ENCODE data around the gene SMAD3.
"Not testable (repeated sequence)": the region's sequence is repeated elsewhere in the genome, so short reads cannot be mapped to it uniquely, and the experiment has no call there.

The SMAD3 gene

DNA sequence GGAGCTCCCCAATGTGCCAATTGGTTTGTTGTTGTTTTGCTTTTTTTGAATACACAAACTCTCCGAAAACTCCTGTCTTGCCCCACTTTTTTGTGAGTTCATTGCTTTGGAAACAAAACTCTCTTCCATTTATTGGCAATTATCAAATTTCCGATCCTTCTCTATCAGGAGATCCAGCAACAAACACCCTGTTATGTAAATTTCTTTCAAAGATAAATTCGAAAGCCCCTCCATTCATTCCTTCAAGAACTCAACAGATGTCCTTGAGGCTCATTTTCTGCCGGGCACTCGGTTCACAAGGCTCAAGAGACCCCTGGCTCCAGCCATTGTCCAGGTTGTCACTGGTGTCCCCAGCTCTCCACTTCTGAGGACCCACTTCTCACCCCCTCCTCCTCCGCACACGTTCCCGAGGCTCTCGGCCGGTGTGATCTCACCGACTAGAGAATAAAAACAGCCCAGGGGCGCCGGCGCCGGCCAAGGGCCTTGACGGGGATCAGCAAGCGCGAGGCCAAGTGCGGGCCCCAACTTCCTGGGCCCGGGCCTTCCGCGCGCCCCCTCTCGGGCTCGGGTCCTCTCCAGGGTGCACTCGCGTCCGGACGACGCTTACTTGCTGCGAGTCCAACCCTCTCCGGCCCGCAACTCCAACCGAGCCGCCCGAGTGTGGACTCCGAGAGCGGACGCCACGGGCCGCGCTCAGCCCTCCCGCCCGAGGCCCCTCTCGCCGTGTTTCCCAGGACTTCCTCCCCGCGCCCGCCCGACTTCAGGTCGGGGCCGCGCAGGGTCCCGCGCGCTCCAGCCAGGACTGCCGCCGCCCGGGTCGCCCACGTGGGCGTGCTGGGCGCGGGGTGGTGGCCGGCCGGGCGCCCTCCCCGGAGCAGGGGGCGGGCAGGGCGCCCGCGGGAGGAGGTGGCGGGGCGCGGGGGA is 533 bp upstream of the SMAD3 start:
- no peak for DNase-seq

DNA sequence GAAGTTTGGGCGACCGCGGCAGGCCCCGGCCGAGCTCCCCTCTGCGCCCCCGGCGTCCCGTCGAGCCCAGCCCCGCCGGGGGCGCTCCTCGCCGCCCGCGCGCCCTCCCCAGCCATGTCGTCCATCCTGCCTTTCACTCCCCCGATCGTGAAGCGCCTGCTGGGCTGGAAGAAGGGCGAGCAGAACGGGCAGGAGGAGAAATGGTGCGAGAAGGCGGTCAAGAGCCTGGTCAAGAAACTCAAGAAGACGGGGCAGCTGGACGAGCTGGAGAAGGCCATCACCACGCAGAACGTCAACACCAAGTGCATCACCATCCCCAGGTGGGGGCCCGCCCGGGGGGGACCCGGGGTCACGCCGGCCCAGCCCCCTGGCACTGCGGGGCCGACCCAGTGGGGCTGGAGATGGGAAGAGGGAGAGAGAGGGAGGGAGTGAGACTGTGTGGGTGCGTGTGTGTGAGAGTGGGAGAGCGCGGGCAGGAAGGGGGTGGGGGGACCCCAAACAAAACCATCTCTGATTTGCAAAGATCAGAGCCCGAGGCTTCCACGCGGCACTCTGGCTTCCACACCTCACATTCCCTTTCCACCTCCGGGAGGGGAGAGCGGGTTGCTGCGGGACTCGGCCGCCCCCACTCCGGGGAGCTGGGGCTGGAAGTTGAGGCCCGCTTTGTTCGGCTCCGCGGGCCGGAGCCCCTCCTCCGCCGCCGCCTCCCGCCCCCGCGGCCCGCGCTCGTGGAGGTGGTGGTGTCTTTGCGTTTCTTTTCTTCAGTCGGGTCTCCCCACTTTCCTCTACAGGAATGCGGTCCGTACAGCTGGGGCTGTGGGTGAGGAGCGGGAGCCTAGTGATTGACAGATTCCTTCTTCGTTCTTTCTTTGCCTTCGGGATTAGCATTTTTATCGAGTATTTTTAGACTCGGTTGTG is 898 bp downstream of the SMAD3 start:
- no peak for DNase-seq

DNA sequence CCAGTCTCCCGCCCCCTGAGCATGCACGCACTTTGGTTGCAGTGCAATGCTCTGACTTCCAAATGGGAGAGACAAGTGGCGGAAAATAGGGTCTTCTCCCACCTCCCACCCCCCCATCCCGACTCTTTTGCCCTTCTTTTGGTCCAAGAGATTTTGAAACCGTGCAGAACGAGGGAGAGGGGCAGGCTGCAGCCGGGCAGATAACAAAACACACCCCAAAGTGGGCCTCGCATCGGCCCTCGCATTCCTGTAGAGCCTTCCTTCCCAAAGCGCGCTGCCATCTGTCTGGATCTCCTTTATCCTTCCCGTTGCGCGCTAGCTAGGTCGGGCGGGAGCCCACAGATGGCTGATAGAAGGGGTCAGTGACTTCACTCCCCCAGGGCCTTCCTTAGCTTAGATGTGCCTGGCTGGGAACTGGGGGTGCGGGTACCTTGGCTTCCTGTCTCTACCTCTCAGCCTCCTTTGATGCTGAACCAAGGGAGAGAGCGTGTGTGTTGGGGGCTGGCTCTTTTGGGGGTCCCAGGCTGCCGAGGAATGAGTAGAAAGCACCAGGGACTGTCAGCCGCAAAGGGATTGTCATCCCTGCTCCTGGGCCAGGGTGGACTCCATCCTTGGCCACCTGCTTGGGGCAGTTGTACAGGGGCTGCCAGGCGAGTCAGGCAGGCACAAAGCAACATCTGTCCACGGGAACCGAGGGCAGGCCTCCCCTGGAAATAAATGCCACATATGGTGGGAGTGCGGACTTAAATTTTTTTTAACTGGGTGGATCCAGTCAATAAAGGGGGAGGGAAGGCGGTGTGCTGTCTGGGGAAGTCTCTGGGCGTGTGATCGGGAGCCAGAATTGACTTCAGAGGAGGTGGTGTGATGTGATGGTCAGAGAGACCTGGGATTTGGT is 1.8 kb downstream of the SMAD3 start:
- no peak for DNase-seq

DNA sequence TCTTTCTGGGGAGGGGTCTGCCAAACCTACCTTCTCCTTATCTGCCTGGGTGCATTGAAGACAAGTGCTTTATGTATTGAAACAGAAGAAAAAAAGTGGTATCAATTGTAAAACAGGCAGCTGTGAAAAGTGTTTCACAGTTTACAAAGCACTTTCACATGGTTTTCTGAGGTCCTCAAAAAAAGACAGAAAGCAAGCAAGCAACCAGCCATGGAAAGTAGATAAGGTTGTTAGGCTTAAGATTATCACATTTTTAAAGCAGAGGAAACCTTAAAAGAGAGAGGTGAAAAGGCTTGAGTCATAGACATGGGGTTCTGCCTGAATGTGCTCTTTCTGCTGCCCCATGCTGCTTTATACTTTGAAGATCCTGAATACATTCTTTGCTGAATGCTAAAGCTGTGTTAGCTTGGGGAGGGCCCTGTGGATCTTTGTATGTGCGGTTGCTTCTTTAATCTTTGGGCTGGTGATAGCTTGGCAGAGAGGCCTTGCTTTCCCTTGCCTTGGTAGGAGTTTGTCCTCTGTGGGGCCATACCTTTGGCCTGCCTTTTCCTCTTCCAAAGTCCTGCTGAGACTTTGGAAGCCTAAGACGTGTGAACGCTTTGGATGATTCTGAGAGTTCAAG is 2.6 kb downstream of the SMAD3 start:
- no peak for DNase-seq

DNA sequence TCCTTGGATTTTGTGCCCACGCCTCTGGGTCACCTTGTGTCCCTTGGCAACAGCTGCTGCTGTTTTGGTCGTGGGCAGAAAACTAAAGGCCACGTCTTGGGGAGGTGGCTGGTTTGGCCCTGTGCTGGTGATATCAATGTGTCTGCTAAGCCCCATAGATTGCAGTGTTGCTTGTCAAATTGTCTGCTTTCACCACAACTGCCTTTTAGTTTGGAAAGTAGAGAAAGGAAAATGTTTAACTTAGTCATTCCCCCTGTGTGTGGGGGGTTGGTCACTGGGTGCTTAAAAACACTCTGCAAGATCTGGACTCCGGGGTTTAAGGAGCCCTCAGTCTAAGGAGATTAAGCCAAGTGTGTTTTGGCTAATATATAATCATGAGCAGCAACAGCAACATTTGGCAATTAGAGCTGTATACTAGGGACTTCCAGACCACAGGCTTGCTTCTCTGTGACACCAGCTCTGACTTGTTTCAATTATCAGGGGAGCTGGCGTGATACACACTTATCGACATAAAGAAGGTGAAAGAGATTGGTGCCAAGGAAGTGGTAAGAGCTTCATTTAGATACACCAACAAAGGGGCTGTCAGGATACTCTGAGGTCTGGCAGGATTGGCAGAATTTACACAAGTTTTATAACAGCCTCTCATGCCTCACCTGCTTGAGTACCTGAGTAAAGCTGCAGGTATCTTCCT is 3.5 kb downstream of the SMAD3 start:
- no peak for DNase-seq

DNA sequence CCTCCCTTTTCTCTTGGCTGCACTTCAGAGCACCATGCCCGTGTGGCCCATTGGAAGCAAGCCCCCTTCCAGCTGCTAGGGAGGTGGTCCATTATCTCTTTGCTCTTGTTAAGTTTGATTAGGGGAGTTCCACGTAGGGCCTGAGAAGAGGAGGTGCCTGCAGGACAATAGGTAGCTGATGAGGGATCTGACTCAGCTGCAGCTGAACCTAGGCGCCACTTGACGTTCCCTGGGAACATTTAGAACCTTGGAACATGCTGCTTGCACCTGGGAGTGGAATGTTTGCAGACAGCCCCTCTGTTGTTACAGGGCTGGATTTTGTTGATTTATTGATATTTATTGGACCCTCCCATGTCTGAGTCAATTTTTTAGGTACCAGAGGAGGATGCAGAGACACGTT is 4.7 kb downstream of the SMAD3 start:
- DNase-seq: no peak

DNA sequence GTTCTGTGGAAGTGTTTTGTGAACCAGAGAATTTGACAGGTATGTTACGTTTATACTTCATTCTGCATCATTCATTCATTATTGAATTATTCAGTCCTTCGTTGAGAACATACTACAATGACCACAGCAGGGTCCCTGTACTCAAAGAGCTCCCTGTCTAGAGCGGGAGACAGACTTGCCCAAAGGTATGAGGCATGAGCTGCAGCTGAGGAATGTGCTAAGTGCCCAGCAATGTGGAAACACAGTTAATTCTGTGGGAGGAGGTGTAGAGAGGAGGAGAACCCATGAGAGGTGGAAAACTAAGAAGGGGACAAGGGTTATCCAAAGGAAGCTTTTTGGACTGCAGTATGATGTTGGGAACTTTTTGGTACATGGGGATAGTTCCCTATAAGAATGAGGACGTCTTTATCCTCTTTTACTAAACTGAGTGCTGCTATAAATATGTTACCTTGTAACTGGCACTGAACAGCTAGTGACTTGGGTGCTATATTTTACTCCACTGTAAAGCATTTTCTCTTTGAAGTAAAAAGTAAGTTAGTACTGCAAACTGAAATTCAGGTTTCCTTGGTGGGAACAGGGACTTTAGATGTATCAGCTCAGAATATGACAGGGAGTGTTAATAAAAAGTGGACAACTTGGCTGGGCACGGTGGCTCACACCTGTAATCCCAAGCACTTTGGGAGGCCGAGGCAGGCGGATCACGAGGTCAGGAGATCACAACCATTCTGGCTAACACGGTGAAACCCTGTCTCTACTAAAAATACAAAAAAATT is 5.7 kb downstream of the SMAD3 start:
- no peak for DNase-seq

DNA sequence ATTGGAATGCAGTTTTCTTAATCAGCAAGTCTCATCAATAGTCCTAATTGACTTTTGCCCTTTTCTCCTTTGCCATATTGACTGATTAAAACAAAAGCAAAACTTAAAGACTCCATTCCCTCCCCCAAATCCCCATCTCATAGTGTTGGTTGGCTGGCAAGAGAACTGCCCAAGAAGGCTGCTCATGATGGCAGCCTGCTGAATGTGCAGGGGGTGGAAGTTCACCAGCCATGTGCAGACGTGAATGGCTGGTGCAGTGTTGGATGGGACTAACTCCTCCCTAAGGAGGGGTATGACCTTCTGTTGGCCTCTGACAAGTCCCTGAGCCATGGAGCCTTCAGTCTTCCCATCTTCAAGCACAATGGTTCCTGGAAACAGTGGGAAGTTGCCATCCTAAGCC is 7.0 kb downstream of the SMAD3 start:
- no peak for DNase-seq

DNA sequence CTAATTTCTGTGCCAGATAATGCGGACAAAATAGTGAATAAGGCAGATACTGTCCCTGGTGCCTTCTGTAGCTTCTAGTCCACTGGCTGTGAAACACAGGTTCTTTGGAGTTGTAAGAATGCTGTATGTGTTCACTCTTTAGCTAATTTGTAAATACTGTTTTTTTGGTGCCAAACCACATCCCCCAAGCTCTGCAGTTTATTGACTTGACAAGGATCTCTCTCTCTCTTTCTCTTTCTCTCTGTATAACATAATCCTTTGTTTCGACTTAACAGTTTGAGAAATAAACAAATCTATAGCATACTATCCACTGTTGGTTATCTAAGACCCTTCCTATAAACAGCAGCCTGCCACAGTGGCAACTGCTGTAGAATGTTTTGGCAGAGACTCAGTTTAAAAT is 7.6 kb downstream of the SMAD3 start:
- no peak for DNase-seq

DNA sequence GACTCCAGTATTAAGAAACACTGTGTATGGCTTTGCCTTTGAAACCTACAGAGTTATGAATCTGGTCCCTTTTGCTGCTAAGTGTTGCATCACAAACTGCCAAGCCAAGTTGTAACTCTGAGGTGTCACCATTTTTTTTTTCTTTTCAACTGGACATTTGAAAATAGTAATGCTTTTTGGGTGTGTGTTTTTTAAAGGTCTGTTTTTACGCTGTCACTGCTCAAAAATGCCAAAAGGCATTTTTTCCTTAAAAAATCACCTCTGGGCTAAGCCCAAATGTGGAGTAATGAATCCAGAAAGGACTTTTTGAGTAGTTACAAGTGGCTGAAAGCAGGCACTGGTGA is 9.5 kb downstream of the SMAD3 start:
- no peak for DNase-seq

DNA sequence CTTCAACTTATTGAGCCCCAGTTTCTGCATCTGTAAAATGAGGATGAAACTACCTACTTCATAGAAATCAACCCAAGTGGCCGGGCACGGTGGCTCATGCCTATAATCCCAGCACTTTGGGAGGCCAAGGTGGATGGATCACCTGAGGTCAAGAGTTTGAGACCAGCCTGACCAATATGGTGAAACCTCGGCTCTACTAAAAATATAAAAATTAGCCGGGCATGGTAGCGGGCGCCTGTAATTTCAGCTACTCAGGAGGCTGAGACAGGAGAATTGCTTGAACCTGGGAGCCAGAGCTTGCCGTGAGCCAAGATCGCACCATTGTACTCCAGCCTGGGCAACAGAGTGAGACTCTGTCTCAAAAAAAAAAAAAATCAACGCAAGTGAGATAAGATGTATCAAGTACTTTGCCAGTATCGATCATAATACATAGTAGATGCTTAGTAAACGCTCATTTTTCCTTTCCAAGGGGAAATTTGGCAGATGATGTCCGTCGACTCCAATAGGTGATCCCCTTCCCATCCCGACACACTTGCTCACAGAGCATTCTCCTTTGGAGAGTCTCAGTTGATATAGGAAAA is 10.2 kb downstream of the SMAD3 start:
- not testable (repeated sequence) for DNase-seq

DNA sequence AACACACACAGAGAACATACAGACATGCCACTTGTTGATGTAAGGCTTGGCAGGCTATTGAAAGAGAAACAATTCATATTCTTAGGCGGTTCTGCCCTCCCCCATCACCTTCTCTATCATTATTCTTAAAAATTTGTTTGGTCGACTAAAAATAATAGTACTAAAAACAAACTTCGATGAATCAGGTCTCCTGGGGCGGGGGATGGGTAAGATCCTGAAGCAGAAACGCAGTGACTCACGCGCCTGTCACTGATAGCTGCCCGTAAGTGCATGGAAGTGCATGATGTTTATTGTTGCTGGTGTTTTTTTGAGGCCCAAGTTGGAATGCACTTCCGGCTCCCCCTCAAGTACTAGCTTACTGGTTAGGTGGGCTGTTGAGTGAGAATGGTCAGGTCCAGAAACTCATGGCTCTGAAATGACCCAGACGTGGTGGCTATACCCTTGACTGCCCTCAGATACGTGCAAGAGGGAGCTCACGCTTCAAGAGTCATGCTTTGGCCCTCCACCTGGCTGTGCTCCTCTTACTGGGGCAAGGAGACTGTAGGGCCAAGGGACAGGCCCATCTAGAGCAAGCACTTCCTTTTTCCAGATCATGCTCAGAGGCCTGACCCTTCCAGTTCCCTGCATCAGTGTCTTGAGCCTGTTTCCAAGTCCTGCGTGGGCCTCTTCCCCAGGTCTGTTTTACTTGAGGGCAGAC is 10.9 kb downstream of the SMAD3 start:
- DNase-seq: no peak

DNA sequence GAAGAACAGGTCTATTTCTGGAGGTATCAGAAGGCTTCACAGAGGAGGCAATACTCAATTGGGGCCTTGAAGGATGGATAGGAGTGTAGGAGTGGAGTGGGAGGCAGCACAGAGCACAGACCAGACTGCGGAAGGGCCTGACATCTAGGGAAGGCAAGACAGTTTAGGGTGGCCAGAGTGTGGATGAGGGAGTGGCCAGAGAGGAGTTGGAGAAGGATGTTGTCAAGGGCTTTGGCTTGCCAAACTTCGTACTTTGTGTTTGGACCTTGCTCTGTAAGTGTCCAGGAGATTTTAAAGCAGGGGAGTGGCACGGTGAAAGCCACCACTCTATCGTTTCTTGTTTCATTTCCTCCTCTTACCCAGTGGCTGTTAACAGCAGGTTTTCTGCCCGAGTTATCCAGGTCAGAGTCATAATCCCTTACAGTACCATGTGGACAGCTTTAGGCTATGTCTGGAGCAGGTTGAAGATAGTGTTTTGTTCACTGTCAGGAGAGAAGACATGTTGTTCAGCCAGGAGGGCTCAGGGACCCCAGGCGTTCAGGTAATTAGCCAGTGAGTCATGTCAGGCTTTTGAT is 12.3 kb downstream of the SMAD3 start:
- DNase-seq: no peak

DNA sequence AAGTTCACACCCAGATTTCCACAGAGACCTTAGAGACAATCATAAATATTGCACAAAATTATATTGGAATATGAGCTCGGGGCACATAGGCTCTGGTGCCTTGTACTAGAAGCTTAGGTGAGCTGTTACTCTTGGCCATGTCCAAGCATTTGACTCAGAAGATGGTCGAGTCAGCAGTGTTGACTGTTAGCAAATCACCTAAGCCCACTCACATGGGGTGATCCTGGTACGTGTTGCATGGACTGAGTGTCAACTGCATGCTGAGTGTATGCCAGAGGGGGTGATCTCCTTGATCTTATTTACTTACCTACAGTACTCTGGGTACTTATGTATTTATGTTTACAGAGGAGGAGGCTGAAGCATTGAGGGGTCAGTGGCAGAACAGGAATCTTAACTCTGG is 14.0 kb downstream of the SMAD3 start:
- no peak for DNase-seq

DNA sequence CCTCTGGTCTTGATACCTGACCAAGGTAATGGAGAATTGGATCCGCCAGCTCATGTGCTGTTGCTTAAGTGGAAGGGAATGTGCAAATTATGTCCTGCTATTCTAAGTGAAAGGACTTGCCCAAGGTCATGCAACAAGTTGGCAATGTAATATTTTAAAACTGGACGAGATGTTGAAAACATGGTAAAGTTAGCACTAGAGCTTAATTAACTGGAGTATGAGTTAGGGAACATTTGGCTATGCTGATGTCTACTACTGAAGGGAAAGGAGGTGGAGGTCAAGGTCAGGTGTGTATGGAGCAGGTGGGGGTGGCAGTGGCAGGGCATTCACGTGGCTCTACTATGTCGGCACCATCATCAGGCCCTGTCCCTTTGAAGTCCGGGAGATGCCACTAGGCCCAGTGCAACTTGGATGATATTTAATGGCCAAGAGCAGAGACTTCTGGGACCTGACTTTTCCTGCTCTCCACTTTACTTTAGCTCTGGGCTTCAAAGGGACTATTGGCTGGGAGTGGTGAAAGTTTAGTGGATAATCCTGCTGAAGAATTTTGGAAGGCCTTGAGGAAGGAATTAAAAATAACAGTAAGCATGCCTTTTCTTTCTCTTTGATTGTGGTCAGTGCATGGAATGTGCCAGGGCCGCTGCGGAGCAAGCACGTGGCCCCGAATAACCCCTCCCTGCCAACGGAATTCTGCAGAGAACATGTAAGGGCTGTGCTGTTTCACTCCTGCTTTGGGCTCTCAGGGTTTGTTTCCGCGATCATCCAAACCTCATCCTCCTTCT is 14.9 kb downstream of the SMAD3 start:
- no peak for DNase-seq

DNA sequence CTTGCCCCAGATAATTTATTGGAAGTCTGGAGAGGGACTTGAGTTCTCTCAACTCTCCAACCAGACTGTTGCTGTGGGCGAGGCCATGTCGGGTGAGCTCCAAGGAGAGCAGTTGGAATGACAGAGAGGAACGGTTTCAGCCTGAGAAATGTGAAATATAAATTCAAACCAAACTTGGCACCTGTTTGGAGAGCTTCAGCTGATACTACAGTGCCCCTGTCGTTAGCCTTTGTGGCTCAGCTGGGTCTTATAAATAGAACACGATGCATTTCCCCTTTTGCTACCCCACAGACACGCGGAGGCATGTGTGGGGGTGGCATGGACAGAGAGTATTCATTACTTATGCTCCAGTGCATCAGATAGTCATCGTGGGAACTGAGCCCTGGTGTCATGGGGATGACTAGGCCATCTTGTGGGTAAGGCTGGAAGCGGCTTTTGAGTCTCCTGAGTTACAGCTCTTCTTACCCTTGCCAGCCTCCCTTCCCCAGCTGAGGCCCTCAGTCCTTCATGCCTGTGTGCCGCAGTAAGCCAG is 15.6 kb downstream of the SMAD3 start:
- no peak for DNase-seq

DNA sequence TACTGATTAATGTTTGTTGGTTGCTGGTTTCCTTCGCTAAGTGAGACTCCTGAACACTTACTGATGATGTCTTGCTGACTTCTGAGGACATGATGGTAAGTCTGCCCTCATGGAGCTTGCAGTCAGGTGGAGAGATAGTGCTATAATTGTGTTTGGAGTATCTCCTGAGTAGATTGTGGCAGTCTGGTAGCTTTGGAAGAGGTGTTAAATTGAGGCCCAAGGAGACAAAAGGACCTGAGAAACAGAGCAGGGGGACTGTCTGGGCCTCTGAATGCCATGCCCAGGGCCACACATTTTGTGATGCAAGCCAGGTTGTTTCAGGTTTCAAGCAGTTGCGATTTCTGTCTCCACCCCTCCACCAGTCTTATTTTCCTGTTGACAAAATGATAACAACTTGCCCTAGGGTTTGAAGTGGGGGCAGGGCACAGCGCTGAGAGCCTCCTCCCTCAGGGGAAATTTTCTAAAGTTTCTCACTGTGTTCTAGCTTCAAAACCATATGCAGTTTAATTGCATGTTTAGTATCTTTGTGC is 16.7 kb downstream of the SMAD3 start:
- DNase-seq: no peak

DNA sequence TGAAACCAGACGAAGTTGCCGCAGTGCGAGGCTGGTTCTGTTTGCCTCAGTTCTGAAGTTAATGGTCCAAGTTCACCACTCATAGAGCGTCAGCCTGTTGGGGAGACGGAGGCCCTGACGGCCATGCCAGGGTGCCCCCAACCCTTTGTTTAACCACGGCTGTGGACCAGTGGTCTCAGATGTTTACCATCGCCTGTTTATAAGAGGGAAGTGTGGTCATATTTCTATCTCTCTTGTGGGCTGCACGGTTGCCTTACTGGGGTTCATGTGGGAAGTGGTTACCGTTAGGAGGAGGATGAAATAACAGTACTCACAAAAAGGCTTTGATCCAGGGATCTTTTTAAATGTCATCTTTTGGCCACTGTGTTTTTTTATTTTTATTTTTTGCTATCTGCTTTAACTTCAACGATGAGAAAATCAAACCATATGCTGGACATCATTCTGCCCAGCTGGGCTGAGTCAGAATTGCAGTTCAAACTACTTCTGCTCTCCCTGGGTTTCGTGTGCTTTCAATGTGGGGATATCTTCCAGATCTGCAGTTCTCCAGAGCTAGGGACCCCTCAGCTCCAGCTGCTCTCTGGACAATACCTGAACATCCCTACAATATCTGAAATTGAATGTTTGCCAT is 17.8 kb downstream of the SMAD3 start:
- DNase-seq: no peak
